ENCODE measurements around the gene ITPKA. TPM values are rescaled to one million over a fixed set of nuclear protein-coding genes. Genes with fewer than 3 reads are reported as not detected.
A peak's percentile ranks its signal among the peaks of the same experiment; 100 is the strongest.

ITPKA gene
- total RNA-seq, 1 donor: 1.1 TPM

DNA sequence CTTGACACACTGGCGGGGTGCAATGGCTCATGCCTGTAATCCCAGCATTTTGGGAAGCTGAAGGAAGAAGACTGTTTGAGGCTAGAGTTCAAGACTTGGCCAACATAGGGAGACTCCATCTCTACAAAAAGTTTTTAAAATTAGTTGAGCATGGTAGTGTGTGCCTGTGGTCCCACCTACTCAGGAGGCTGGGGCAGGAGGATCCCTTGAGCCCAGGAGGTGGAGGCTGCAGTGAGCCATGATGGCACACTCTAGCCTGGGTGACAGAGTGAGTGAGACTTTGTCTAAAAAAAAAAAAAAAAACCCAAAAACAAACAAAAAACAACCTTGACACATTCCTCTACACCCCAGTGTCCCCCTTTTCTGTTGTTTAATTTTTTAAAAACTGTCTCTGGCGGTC lies 4.0 kb upstream of the ITPKA start:
- no peak for DNase-seq (ENCODE audit: low read depth in 2 of 3, low spot score in 2 of 3)

- DNase-seq (ENCODE audit: low read depth in 2 of 3, low spot score in 2 of 3): no peak
Measured at GRCh38 chr15:41490355-41490754, 3.3 kb upstream of the ITPKA start.

DNA sequence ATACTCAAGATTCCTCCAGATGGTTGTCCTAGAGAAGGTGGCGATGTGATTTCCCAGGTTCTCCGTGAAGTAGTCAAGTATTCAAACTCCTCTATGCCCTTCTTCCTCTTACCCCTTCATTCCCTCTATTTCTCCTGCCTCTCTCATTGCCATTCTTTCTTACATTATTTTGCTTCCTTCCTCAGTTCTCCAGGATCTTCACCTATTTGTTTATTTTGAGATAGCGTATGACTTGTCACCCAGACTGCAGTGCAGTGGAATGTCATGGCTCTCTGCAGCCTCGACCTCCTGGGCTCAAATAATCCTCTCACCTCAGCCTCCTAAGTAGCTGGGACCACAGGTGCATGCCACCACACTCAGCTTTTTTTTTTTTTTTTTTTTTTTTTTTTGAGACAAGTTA lies 1.8 kb upstream of the ITPKA start:
- no peak for DNase-seq (ENCODE audit: low read depth in 2 of 3, low spot score in 2 of 3)

- no peak for DNase-seq (ENCODE audit: low read depth in 2 of 3, low spot score in 2 of 3)
Measured at GRCh38 chr15:41492597-41493204, 973 bp upstream of the ITPKA start.

GRCh38 chr15:41493902-41494189 lies 172 bp downstream of the ITPKA start:
- DNase-seq (ENCODE audit: low read depth in 2 of 3, low spot score in 2 of 3): no peak

- no peak for DNase-seq (ENCODE audit: low read depth in 2 of 3, low spot score in 2 of 3)
Measured at GRCh38 chr15:41494190-41494921, 682 bp downstream of the ITPKA start.

DNA sequence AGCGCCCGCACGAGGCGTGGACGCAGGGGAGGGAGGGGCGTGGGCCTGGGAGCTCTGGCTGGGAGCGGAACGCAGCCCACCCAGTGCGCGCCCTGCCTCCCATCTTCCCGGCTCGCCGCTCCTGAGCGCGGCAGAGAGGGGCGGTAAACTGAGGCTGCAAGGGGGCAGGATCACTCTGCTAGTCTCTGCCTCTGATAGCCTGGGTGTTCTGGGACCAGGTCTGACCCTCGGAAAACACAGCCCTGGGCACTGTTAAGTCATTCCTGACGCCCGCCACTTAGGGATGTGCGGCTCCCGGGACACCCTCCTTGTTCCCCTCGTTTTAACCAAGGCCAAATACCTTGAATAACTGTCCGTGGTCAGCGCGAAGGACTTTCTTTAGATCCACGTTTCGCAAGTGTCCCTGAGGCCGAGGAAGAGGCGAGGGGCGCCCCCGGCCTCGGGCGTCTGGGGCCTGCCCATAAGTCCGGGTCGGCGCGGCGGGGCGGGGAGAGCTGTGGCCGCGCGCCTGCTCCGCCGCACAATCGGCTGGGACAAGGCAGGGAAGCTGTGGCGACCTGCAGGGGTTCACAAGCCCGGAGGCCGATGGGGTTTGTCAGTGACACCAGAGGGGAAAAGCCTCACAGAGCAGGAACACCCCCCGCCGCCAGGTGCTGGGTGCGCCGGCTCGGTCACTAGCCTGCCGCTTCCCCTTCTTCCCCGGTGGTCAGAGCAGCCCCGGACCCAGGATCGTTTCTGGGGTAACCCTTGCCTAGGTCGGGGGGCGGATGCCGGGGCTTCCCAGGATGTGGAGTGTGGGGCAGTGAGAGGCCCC lies 1.5 kb downstream of the ITPKA start:
- peak in 1 of 3 donors; percentile 39 for DNase-seq (ENCODE audit: low read depth in 2 of 3, low spot score in 2 of 3)

- no peak for DNase-seq (ENCODE audit: low read depth in 2 of 3, low spot score in 2 of 3)
Measured at GRCh38 chr15:41495736-41496599, 2.3 kb downstream of the ITPKA start.

GRCh38 chr15:41498657-41499056 lies 5.0 kb downstream of the ITPKA start:
- DNase-seq (ENCODE audit: low read depth in 2 of 3, low spot score in 2 of 3): no peak

DNA sequence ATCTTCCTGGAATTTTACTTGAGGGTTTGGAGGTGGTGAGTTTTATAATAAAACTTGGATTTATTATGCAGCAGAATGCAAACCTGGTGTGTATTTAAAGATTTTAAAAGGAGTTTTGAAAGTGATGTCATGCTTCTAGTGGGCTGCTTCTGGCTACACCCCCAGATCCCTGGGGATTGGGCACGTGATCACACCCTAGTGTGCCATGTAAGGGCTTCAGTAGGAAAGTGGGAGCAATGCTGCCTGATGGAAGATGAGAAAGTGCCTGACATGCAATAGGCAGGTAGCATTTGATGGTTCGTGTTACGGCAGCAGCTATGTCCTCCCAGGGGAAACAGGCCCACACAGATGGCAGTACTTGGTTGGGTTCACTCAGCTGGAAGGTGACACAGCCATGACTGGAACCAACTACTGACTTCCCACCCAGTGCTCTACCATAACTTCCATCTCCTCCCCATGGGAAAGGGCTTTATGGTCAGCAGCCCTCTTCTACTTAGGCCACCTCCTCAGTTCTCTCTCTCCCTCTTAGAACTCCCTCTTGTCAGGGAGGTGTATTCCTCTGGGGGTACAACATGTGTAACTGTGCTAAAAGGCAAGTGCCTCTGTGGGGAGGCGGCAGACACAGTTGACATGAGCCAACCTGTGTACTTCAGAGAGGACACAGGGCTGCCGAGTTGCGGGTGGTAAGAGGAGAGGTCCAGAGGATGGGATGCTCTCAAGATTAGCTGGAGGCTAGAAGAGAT lies 5.6 kb downstream of the ITPKA start:
- no peak for DNase-seq (ENCODE audit: low read depth in 2 of 3, low spot score in 2 of 3)

DNA sequence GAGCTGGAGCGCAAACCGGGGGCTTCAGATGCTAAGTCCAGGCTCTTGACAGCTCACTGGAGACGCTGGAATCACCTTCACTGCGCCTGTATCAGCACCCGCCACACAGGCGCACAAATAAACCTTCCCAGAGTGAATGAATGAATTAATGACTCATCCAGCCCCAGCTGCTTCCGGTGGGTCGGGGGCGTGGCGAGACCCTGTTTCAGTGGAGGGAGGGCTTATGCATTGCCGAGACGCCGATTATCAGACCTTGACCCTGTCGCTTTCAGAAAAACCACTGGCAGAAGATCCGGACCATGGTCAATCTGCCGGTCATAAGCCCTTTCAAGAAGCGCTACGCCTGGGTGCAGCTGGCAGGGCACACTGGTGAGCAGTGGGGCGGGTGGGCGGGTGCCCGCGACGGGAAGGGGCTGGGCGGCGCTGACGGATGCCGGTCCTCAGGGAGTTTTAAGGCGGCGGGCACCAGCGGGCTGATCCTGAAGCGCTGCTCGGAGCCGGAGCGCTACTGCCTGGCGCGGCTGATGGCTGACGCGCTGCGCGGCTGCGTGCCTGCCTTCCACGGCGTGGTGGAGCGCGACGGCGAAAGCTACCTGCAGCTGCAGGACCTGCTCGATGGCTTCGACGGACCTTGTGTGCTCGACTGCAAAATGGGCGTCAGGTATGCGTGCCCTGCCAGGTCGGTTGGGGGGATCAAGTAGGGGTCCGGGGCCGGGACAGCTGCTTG lies 7.7 kb downstream of the ITPKA start:
- peak in 2 of 3 donors; percentile 66 to 74 for DNase-seq (ENCODE audit: low read depth in 2 of 3, low spot score in 2 of 3)

- DNase-seq (ENCODE audit: low read depth in 2 of 3, low spot score in 2 of 3): peak in 1 of 3 donors; percentile 40
Measured at GRCh38 chr15:41501931-41502794, 8.5 kb downstream of the ITPKA start.

DNA sequence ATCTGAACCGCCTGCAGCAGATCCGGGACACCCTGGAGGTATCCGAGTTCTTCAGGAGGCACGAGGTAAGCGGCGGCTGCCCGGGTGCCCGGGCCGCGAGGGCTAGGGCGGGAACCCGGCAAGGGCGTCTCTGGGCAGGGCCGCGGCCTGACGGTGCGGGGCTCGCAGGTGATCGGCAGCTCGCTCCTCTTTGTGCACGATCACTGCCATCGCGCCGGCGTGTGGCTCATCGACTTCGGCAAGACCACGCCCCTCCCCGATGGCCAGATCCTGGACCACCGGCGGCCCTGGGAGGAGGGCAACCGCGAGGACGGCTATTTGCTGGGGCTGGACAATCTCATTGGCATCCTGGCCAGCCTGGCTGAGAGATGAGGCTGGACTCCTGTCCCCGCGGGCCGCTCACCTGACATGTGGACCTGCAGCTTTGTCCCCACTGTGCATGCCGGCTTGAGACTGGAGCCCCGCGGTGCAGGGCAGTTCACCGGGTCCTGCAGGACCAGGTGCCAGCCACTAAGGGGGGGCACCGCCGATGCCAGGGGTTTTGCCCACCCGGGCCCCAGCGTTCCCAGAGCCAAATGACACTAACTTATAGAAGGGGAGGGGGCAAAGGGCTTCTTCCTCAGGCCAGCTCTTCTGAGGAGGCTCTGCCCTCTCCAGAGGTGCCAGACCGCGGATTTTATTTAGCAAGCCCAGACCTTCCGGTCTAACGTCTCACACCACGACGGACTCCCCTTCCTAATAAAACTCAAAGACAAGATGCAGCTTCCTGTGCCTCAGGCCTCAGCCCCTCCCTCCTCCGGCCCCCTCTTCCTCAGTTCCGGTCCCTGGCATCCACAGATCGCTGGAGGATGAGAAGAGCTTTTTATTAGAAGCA lies 9.4 kb downstream of the ITPKA start:
- DNase-seq (ENCODE audit: low read depth in 2 of 3, low spot score in 2 of 3): peak in 1 of 3 donors; percentile 45

DNA sequence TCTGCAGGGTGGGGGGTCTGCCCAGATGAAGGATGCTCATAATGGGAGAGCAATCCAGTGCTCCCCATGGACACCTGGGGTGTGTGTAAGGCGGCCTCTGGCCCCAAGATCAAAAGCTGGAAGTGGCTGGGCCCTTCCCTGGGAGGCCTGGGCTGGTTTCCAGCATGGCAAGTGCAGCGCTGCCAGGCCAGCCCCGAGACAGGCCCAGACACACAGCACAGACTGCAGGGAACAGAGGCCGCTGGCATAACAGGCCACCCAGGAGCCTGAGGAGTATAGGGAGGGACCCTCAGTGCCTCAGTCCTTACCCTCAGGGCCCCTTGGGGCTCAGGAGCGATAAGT lies 10.0 kb downstream of the ITPKA start:
- no peak for DNase-seq (ENCODE audit: low read depth in 2 of 3, low spot score in 2 of 3)

- no peak for DNase-seq (ENCODE audit: low read depth in 2 of 3, low spot score in 2 of 3)
Measured at GRCh38 chr15:41504751-41505492, 11.2 kb downstream of the ITPKA start.

DNA sequence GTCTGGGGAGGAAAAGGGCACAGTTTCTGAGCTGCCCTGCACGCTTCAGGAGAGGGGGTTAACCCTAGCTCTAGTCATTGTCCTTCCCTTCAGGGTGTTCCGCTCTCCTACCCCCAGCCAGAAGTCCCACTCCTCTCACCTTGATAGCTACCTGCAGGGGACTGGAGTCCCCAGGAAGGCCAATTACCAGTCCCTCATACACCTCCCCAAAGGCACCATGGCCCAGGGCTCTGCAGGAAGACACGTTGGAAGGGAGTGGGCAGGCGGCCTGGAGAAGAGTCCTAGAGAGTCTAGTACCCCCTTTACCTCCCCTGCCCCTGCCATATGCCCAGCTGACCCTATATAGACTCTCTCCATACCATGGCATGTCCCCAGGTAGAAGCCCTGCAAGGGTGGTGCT lies 12.1 kb downstream of the ITPKA start:
- no peak for DNase-seq (ENCODE audit: low read depth in 2 of 3, low spot score in 2 of 3)

- DNase-seq (ENCODE audit: low read depth in 2 of 3, low spot score in 2 of 3): no peak
Measured at GRCh38 chr15:41506796-41507341, 13.2 kb downstream of the ITPKA start.

All from hematopoietic multipotent progenitor cell (in vitro differentiated cells).